Right forelimb (tissue), 1 donor: ENCODE data around the gene CZIB.
"Not testable (repeated sequence)": the region's sequence is repeated elsewhere in the genome, so short reads cannot be mapped to it uniquely, and the experiment has no call there.

ENCODE experiments used
- DNase-seq: peaks from one replicate; pipeline ENCODE4 v3.0.0-alpha.2; 2018

The CZIB gene

GRCh38 chr1:53187401-53187800 lies 33.0 kb downstream of the CZIB start:
- DNase-seq = no peak

DNA sequence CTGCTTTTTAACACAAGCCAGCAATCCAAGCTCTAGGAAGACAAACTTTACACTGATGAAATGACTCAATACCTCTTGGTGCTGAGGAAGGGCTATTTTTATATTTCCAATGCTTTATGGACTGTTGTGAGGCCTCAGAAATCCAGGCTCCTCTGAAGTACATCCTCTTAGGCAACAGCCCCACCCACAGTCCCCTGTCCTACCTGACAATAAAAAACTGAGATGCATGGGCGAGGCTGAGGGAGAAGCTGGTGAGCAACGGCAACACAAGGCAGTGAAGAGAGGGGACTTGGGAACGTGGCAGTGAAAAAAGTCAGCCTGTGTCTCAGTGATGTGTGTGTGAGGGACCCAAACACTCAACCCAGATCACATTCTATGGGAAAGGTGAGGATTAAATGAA lies 33.9 kb downstream of the CZIB start:
- DNase-seq = no peak

- not testable (repeated sequence) for DNase-seq
Observed at GRCh38 chr1:53185955-53186297, 34.5 kb downstream of the CZIB start.

GRCh38 chr1:53183095-53183990 lies 37.1 kb downstream of the CZIB start:
- DNase-seq = no peak

GRCh38 chr1:53182716-53183094 lies 37.7 kb downstream of the CZIB start:
- DNase-seq = no peak

DNA sequence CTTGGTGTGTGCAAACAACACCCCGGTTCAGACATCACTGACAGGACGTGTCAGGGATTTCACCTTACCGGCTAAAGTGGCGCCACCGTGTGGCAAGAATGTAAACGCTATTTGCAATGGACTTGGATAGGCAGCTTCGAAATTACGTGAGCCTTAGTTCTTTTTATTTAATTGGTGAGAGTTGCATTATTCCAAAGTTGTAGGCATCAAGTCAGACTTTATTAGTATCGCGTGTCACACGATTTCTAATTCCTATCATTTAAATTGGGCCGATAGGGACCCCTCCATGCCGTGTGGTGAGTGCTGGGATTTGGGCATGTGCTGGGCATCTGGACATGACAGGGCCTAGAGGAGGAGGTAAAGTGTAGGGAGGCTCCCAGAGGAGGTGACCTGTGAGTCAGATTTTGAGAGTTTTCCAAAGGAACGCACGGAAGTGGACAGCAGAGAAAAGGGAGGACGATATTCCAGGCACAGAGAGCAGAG lies 38.3 kb downstream of the CZIB start:
- peak; percentile 85 for DNase-seq

DNA sequence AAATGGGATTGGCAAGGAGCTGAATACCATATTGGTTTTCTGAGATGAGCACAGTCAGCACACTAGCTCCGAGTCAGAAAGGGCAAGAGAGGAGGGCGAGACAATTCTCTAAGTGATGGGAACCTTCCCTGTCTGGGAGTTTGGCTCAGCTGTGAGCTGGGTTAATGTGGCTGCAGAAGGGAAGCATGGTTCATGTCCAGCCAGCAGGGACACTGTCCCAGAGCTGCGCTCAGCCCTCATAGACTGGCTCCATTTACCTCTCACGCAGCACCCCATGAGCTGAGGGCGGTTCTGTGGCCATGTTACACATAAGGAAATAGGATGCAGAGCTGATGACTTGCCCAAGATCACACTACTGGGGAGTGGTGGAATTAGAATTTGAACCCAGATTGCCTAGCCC lies 39.5 kb downstream of the CZIB start:
- DNase-seq = no peak

GRCh38 chr1:53180226-53180625 lies 40.2 kb downstream of the CZIB start:
- DNase-seq = no peak

DNA sequence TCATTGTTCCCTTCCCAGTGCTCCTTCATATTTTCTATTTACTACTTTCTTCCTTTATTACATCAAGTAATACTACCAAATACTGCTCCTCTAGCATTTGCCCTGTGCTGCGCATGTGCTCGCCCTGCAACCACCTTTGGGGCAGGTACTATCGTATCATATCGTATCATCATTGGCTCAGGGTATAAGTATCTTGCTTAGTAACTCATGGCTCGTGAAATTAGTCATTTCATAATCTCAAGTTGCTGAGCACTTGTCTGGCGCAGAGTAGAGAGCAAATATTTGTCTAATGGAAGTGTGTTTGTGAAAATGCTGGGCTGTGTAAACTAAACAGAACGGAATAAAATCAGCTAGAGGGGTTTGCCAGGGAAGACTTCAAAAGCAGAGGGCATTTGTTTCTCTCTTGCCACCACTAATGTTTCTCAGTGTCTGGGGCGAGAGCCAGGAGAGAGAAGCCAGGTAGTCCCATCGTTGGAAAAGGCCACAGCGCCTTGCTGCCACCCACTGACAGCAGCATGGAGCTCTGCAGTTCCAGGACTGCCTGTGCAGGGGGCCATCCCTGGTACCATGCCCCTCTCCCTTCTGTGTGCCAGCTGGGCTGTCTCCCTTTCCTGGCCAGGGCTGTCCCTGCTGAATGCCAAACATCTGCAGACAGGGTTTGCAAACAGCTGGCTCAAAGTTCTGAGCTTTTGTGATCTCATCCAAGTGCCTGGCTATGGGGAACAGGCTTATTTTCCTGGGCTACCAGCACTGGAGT lies 43.8 kb downstream of the CZIB start:
- DNase-seq = peak; percentile 55

GRCh38 chr1:53174971-53175913 lies 45.2 kb downstream of the CZIB start:
- no peak for DNase-seq

DNA sequence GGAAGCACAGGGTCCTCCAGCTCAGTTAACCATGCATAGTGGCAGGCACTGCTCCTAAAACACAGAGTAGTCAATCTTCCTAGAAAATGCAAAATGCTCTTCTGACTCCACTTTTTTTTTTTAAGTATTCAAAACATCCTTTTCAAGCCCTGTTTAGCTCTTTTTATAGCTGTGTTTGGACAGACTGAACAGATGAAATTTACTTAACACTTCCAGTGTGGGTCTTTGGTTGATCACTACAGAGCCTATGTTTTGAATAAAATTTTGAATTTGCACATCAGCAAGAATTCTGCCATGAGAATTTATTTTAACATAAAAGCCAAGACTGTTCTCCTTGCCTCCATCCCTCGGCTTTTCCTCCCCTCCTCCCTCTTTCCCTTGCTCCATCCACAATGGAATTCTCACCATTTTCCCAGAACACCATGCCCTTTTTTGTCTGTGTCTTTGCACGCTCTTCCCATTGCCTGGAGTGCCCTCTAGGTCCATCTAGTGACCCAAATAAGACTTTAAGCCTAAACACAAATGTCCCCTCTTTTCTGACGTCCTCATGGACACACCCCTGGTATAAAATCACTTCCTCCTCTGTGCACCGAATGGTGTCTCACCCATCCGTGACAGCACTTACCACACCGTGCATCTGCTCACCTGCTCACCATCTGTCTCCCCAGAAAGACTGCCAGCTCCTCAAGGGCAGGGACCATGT lies 47.9 kb downstream of the CZIB start:
- DNase-seq = no peak

DNA sequence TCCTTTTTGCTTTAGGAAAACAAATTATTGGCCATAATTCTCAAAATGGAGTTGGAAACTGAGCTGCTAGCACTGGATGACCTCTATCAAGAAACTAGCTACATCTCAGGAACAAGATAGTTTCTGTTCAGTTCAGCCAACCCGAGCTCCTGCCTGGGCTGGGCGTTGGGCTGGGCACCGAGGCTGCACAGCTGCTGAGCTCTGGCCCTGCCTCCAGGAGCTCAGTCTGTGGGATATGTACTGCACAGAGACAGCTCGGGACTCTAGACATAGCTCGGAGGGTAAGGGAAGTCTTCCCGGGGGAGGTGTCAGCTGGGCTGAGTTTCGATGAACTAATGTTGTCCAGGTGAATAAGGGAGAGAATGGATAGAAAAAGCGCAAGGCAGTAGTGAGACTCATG lies 53.5 kb downstream of the CZIB start:
- no peak for DNase-seq

DNA sequence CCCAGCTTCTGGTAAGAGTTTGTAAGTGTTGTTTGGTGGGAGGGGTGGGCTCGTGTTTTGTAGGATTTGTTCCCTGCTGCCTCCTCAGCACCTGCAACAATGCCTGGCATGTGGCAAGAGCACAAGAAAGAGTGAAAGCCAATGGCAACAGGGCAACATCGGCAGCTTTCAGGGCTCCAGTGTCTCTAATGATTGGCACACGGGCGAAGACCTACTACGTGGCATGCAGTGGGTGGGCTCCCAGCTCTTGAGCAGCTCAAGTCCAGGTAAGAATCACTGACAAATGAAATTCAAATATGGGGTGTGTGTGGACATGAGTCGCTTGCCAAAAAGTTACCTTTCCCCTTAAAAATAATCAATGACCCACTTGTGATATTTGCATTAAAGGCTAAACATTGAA lies 54.1 kb downstream of the CZIB start:
- no peak for DNase-seq

GRCh38 chr1:53165408-53165961 lies 54.9 kb downstream of the CZIB start:
- DNase-seq = no peak
